Peyer's patch (tissue), 4 donors: ENCODE data around the gene MINDY4.

ENCODE experiments used
- POLR2A ChIP-seq, 2 donors: fragments of 450-650 bp; IDR thresholded peaks; one replicate each; pipeline ENCODE4 v1.5.1; 2017; ENCODE audit warnings: antibody characterized with exemption in 2 of 2, mild to moderate bottlenecking in 2 of 2, moderate library complexity in 2 of 2
- TF ChIP-seq, protein P1 (sequence below), 6 experiments: fragments of 450-650 bp in 4 of 6; fragments of 200-600 bp in 2 of 6; sonication (generic) in 1 of 6; IDR thresholded peaks; one replicate each; pipeline ENCODE4 v1.5.1; 2017 to 2019; ENCODE audit warnings: antibody characterized with exemption in 6 of 6, mild to moderate bottlenecking in 3 of 6, moderate library complexity in 1 of 6

DNA sequence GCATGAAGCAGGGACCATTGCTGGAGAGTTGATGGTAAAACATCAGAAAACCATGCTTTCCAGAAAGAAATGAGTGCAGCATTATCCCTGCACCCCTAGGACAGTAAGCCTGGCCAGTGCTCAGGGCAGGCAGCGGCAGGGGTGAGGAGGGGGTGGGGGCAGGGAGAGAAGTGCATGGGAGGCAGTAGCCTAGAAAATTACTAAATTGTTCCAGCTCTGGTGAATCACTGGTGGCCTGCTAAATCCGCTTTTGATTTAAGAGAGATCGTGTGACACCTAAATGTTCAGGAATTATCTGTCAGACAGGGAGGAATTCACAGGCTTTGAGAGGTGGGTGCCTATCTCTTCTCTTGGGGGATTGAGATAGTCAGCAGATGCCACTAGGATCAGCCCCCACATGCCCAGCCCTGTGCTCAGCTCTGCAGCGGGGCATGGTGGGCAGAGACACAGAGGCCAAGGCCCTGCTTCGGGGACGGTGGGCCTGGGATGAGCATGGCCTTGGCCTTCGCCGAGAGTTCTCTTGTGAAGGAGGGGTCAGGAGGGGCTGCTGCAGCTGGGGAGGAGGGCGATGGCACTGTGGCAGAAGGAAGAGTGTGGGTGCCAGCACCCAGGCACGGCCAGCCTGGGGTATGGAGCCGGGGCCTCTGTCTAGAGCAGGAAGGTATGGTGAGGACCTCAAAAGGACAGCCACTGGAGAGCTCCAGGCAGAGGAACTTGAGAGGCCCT is 135.5 kb downstream of the MINDY4 start:
- TF ChIP-seq, protein P1, sequence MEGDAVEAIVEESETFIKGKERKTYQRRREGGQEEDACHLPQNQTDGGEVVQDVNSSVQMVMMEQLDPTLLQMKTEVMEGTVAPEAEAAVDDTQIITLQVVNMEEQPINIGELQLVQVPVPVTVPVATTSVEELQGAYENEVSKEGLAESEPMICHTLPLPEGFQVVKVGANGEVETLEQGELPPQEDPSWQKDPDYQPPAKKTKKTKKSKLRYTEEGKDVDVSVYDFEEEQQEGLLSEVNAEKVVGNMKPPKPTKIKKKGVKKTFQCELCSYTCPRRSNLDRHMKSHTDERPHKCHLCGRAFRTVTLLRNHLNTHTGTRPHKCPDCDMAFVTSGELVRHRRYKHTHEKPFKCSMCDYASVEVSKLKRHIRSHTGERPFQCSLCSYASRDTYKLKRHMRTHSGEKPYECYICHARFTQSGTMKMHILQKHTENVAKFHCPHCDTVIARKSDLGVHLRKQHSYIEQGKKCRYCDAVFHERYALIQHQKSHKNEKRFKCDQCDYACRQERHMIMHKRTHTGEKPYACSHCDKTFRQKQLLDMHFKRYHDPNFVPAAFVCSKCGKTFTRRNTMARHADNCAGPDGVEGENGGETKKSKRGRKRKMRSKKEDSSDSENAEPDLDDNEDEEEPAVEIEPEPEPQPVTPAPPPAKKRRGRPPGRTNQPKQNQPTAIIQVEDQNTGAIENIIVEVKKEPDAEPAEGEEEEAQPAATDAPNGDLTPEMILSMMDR (IDR thresholded peaks at IDR 0.05): no peak
- no peak for TF ChIP-seq POLR2A (IDR thresholded peaks at IDR 0.05)
